Astrocyte of the spinal cord (primary cell): ENCODE measurements around the gene SUCLG1.
"Not testable (repeated sequence)": the region's sequence is repeated elsewhere in the genome, so short reads cannot be mapped to it uniquely, and the experiment has no call there.

Experiments used
- DNase-seq: peaks from one replicate; pipeline ENCODE4 v3.0.0; 2011; ENCODE audit warnings: low read depth, low spot score
- H3K4me3 ChIP-seq: 2 replicates; pipeline ENCODE4 v1.5.1; 2011; ENCODE audit warnings: low read depth, mild to moderate bottlenecking, low read length, moderate library complexity
- CTCF ChIP-seq: IDR thresholded peaks from 2 replicates; pipeline ENCODE4 v1.5.1; 2012; ENCODE audit warnings: low read depth, mild to moderate bottlenecking, low read length, inconsistent platforms
- in situ Hi-C: cut with HindIII; loops from 2 replicates; pipeline ENCODE4 v1.10.0; 2017; ENCODE audit warnings: low sequenced_read_pairs

Gene SUCLG1

DNA sequence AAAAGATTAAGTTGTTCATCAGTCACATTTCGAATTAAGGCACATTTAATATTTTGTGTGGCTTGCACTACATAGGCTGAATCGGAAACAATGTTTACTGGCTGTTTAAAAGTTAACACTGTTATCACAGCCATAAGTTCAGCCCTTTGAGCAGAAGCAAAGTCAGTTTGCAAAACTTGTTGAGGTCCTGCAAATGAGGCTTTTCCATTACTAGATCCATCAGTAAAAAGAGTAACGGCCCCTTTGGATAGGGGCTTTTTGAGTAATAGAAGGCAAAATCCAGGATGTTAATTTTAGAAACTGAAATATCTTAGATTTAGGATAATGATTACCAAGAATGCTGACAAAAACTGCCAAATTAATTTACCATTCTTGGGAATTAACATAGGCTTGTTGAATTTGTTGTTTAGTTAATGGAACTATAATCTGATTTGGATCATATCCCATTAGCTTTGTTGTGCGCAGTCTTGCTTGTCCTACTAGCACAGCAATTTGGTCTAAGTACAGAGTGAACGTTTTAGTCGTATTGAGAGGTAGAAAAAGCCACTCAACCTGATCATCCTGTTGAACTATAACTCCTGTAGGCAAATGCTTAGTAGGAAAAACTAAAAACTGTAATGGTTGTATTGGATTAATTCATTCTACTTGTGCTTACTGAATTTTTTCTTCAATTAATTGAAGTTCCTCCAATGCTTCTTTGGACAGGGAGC is 13.9 kb upstream of the SUCLG1 start:
- no peak for TF ChIP-seq CTCF
- no peak for DNase-seq
- in situ Hi-C loops: no loop called here
- H3K4me3 ChIP-seq: no peak overlapping the region

DNA sequence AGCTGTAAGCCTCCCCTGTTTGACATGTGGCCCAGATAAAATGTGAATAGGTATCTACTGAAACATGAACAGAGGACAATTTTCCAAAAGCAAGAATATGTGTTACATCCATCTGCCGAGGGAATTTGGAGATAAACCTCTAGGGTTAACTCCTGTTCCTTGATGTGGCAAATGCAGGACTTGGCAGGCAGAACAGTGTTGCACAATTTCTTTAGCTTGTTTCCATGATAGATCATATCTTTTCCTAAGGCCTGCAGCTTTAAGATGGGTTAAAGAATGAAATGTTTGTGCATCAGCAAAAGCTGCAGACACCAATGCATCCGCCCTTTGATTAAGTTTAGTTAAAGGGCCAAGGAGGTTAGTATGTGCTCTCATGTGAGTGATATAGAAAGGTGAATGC is 13.3 kb upstream of the SUCLG1 start:
- in situ Hi-C loops, H3K4me3 ChIP-seq: not testable (repeated sequence)
- DNase-seq: peak; percentile 36

DNA sequence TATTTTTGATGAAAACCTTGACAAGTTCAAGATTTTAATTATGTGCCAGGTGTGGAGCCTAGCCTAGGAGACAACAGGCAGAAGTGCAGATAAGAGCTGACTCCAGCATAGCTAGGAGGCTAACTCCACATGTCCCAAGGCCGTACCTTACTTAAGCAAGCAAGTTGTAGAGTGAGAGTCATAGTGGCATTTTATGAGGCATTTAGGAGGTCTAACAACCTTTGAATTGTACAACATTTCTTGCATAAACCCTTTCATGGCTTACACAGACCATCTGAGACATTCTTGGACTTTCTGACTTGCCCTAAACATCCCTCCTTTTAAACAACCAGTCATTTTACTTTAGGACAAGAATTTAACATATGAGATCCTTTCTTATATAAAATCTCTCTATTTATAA is 8.3 kb upstream of the SUCLG1 start:
- H3K4me3 ChIP-seq: no peak overlapping the region
- DNase-seq: no peak
- in situ Hi-C loops: no loop called here
- TF ChIP-seq CTCF: no peak

DNA sequence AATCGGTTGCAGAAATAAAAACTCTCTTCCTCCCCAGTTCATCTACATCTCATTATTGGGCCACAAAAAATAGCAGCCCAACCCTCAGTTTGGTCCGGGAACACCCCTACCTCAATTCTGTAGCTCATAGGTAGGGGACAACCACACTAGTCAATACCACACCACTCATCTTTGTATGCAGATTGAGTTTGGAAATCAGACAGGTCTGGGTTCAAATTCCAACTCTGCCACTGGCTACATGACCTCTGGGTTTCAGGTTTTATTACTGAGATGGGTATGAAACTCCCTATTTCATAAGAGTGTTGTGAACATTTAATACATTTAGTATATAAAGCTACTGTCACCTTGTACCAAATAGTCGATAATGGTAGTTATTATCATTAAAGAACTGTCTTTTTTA is 2.2 kb upstream of the SUCLG1 start:
- DNase-seq: no peak
- TF ChIP-seq CTCF: no peak
- in situ Hi-C loops: no loop called here
- no peak overlapping the region for H3K4me3 ChIP-seq

DNA sequence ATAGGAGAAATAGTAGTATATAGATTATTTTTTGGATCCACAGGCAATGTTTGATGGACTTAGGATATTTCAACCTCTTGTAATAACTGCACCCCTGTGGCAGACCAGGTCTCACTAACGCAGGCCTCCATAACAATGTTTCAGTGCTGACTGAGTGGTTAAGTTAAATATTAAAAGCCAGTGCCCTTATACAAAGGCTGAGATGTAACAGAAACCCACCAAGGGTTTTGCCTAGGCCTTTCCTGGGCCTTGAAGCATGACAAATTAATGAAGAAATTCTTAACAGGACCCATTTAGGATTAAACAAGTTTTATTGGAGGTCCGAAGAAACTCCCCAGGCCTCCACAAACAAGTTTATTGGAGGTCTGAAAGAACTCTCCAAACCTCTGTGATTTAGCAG is 1.6 kb upstream of the SUCLG1 start:
- no peak for DNase-seq
- in situ Hi-C loops: no loop called here
- no peak overlapping the region for H3K4me3 ChIP-seq
- TF ChIP-seq CTCF: no peak

DNA sequence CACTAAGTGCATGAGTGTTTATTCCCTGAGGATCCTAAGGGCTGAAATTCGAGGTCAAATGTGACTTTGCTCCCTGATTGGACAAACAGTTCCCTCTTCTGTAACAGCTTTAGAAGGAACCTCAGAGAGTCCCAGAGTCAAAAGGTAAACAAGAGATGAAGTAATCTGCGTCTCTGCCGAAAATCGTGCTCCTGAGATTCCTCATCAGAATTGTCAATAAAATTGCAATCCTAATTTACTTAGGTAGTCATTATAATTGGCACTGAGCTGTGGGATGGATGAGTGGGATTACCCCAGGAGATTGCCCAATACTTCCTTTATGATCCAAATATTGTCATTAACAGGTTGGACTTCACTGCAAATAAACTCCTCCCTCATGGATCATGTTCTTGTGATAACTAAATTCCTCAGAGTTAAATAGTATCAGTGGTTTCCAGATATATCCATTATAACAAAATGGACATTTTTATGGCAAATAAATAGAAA is 907 bp upstream of the SUCLG1 start:
- DNase-seq: no peak
- TF ChIP-seq CTCF: no peak
- in situ Hi-C loops: no loop called here
- H3K4me3 ChIP-seq: peak overlapping the region; percentile 74

GRCh38 chr2:84458551-84459017 is 496 bp downstream of the SUCLG1 start:
- no peak for DNase-seq
- peak overlapping the region; percentile 74 for H3K4me3 ChIP-seq
- TF ChIP-seq CTCF: no peak
- in situ Hi-C loops: no loop called here
